Stimulated activated CD4-positive, alpha-beta T cell treated with anti-CD3 and anti-CD28 coated beads, Interleukin-12 subunit alpha, Interleukin-12 subunit beta, amount 100 ng/mL, for 4 hours (primary cell): Measurements from ENCODE around the gene RNF133.
"Not testable (repeated sequence)": the region's sequence is repeated elsewhere in the genome, so short reads cannot be mapped to it uniquely, and the experiment has no call there.

Source experiments
- DNase-seq: peaks from one replicate; pipeline ENCODE4 v3.0.0-alpha.2; 2020

Gene RNF133

DNA sequence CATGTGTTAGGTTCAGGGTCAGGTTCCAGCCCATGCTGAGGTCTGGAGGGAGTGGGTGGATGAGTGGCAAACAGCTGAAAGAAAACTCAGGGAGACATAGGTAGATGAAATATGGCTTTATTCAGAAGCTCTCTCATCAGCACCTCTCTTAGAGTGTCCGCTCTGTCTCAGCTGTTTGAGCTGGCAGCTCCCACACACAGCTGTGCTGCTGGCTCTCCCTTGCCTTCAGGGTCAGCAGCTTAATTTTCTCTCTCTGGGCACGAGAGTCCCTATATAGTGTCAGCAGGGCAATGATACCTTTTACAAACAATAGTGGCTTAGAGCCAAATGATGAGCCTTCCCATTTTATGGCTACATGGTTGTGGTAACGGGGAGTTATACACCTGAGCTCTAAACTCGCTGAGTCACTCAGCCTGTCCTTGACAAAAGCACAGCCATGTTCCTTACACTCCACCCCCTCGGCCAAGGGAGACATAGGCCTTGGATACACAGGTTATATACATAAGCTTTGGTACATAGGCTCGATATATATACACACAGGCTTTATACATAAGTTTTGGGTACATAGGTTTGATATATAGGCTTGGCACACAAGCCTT lies 10.4 kb downstream of the RNF133 start:
- DNase-seq: no peak

GRCh38 chr7:122686360-122686878 lies 12.5 kb downstream of the RNF133 start:
- no peak for DNase-seq

DNA sequence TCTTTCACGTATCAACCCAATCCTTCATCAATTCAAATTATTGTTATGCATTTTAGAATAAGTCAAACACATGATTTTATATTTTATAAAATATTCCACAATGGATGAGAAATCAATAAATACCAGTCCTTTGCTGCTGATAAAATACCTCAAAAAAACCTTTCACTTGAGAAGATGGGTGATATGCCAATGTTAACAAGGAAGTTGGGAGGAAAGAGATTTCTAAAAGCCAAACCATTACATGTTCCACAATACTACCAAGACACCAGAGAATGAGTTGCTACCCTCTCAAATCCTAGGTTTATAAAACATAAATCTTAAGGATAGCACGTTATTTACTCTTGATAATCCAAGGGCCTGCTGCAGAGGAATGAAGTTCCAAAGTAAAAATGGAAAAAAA lies 14.4 kb downstream of the RNF133 start:
- DNase-seq: no peak

DNA sequence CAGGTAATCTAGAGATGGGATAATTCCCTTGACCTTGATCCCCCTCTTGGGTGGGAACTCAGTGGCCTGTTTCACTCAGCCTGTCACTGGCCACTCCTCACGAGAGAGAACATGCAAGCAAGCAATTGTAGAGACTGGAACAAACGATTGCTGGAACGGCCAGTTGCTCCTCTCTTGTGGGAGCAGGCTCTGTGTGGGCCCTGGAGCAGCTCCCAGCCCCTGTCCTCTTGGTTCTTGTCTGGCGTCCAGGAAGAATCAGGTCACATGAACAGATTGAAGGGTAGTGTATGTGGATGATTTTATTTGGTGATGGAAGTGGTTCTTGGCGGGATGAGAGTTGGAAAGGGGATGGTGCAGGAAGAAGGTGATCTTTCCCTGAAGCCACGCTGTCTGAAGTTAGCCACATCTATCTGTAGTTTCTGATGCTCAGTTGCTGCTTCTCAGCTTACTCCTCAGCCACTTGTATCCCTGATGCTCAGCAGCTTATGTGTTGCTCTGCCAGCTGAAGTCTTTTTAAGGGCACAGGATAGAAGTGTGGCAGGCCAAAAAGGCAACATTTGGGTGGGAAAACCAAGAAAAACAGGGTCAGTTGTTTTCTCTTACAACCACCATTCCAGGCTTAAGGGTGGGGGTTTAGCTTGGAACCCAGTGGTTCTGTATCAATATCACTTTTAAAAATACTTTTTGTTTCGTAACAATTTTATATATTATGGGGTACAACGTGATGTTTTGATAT lies 15.9 kb downstream of the RNF133 start:
- DNase-seq: no peak

GRCh38 chr7:122681186-122681585 lies 17.7 kb downstream of the RNF133 start:
- DNase-seq: not testable (repeated sequence)

GRCh38 chr7:122679813-122680212 lies 19.1 kb downstream of the RNF133 start:
- no peak for DNase-seq

DNA sequence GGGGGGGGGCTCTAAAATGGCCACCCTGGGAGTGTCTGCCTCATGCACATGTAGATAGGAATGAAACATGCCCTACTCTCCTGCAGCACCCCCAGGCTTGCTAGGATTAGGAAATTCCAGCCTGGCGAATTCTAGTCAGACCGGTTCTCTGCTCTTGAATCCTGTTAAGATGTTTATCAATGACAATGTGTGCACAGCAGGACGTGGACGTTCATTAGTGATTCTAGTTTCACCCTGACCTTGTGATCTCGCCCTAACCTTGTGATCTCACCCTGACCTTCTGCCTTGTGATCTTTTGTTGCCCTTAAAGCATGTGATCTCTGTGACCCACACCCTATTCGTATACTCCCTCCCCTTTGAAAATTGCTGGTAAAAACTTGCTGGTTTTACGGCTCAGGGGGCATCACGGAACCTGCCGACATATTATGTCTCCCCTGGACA lies 19.6 kb downstream of the RNF133 start:
- not testable (repeated sequence) for DNase-seq

- no peak for DNase-seq
These were observed 21.8 kb downstream of the RNF133 start for GRCh38 chr7:122677149-122677548.

GRCh38 chr7:122676466-122676865 lies 22.5 kb downstream of the RNF133 start:
- DNase-seq: no peak

DNA sequence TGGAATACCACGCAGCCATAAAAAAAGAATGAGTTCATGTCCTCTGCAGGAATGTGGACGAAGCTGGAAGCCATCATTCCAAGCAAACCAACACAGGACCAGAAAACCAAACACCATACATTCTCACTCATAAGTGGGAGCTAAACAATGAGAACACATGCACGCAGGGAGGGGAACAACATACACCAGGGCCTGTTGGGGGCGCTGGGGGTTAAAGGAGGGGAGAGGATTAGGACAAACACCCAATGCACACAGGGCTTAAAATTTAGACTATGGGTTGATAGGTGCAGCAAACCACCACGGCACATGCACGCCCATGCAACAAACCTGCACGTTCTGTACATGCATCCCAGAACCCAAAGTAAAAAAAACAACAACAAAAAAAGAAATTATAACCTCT lies 23.3 kb downstream of the RNF133 start:
- no peak for DNase-seq

- no peak for DNase-seq
These were observed 23.9 kb downstream of the RNF133 start for GRCh38 chr7:122675011-122675410.

- no peak for DNase-seq
These were observed 24.4 kb downstream of the RNF133 start for GRCh38 chr7:122674502-122674901.

GRCh38 chr7:122673951-122674350 lies 25.0 kb downstream of the RNF133 start:
- no peak for DNase-seq

GRCh38 chr7:122672536-122672935 lies 26.4 kb downstream of the RNF133 start:
- no peak for DNase-seq

DNA sequence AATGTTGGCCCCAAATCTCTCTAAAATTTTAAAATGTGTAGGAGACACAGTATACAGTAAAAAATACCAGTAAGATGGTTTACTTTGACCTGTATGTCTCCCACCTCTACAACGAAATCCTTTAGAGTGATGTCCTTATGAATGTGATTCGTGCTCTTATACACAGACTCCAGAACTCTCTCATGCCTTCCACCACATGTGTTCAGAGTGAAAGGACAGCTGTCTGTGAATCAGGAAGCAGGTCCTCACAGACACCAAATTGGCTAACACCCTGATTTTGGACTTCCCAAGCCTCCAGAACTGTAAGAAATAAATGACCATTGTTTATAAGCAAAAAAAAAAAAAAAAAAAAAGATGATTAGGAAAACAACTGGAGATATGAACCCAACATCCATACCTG lies 35.2 kb downstream of the RNF133 start:
- DNase-seq: no peak

DNA sequence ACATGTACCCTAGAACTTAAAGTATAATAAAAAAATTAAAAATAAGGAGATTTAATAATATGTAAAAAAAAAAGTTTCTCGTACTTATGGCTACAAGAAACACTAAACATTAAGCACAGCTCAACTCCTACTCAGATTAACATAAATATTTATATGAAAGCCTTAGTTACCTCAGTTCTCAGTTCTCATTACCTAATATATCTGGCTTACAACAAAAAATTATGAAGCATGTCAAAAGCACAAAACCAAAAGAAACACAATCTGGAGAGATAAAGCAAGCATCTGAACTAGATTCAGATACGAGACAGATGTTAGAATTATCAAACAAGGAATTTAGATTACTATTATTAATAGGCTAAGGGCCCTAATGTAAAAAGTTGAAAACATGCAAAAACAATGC lies 40.1 kb downstream of the RNF133 start:
- no peak for DNase-seq

- no peak for DNase-seq
These were observed 45.2 kb downstream of the RNF133 start for GRCh38 chr7:122653685-122654084.

GRCh38 chr7:122652876-122653275 lies 46.0 kb downstream of the RNF133 start:
- DNase-seq: no peak

DNA sequence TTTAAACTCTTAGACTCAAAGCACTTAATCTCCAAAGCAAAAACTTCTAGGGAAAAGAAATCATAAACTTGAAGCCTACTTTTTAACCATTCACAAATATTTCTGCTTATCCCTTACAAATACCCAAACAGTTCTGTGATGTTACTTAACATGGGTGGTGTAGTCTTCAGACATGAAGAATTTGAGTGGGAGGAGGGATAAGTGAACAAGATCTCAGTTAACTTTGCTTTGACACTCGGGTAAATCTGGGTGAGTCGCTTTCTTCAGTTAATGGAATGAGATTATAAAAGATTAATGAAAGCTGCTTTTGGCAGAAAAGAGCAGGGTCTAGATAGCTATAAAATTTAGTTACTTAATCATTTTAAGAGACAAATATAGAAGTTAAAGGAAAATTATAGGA lies 47.5 kb downstream of the RNF133 start:
- DNase-seq: no peak
